NOMO-1 treated with dmso at 0.1 percent for 144 hours (cell line): ENCODE measurements around the gene TPSD1.
A peak's percentile ranks its signal among the peaks of the same experiment; 100 is the strongest.

ENCODE experiments used
- DNase-seq: peaks from one replicate; lab custom pipeline; 2025; ENCODE audit not compliant: unreplicated experiment; lab: John Stamatoyannopoulos, UW

Gene TPSD1

DNA sequence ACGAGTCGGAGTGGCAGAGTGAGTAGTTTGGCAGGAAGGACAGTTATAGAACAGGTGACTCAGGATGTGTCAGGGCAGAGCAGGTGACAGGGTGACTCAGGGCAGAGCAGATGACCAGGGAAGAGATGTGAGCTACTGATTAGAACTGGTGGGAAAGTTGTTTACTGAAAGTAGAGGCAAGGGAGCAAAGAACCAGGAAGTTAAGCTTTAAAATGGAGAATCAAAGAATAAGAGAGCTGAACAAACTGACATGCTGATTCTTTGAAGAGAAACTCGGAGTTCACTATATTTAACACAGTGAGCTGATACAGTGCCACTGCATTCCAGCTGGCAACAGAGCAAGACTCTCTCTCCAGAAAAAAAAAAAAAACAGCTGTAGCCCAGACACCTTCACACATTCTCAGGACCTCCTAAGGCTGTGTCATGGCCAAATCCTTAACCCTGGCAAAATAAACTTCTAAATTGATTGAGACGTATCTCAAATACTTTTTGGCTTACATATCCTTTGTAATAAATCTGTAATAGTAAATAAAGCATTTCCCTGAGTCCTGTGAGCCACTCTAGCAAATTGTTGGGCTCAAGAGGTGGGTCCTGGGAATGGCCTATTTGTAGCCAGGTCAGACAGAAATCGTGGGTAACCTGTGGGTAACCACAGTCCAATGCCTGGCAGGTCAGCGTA lies 41.3 kb downstream of the TPSD1 start:
- no peak for DNase-seq

DNA sequence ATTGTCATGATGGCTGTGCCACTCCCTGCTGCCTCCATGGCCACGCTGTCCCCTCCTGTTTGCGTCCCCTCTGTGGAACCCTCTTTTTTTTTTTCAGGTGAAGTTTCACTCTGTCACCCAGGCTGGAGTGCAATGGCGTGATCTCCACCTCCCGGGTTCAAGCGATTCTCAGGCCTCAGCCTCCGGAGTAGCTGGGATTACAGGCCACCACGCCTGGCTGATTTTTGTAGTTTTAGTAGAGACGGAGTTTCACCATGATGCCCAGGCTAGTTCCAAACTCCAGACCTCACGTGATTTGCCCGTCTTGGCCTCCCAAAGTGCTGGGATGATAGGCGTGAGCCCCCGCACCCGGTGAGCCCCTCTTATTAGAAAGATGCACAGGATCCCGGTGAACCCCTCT lies 42.5 kb downstream of the TPSD1 start:
- no peak for DNase-seq

DNA sequence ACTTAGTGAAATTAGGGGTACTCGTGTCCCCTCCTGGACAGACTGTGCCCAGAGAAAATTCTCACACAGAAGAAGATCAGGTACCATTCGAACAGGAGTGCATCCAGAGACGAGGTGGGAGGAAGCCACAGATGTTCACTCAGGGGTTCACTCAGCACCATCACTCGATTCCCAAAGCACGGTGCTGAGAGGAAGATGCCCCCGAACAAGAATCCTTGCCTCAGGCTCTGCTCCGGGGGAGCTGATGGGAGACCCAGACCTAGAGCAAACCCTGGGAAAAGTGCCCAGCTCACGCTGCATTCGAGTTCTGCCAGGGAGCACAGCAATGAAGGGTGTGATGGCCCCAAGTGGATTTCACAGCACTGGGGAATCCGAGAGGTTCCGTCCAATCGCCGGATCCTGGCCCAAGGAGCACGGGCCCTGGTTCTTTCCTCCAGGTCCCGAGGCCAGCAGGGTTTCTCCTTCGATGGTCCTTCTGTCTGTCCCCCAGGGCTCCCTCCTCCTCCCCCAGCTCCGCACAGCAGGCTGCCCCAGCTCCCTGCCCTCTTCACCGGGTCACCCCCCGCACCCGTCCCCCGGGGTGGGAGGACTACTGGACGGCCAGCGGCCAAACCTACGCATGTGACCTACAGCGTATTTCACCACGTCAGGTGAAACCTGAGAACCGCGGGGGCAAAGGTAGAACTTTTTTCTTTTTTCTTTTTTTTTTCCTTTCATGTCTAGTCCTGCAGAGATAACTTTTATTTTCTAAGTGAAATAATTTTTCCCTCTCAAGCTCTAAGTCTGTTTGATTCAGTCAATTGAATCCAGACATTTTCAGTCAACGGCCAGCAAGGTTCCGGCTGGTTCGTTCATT lies 43.4 kb downstream of the TPSD1 start:
- no peak for DNase-seq

DNA sequence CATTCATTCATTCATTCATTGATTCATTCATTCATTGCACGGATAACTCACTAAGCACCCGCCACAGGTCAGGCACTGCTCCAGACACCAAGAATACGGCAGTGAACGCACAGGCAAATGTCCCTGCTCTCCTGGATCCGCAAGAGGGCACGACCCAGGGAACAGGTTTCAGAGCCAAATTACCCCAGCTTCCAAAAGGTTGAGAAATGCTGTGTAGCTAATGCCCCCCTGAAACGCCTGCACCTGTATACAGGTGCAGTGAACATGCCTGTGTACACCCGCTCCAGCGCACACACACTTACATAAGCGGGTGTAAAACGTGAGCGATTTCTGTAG lies 44.0 kb downstream of the TPSD1 start:
- DNase-seq = no peak

DNA sequence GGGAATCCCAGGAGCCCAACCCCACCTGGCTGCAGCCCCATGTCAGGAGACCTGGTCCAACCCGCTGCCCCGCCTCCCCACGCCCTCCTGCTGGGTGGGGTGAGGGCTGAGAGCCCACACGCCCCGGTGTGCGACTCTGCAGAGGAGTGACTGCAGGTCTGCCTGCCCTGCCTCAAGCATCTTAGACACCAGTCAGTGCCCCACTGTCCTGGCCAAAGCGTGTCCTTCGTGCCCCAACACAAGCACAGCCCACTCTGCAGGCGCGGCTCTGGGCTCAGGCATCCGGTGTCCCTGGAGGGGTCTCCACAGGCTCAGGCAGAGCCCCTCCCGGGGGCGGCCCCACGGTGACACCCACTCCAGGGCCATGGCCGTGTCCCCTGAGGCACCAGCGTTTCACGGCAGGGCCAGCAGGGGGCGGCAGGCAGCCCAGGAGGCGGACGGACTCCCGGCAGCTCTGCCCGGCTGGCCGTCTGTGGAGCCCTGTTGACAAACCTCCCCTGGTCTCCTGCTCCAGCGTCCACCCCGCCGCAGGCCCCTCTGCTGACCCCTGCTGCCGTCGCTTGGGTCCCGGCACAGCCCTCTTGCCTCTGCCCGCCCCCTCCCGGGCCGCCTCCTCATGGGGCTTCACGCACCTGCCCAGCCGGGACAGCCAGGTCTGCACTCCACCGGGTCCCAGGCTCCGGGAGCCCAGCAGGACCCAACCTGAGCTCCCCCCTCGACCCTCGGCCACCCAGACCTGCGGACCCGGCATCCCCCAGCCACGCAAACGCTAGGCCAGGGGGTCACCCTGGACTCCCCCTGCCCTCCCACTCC lies 45.0 kb downstream of the TPSD1 start:
- peak; percentile 13 for DNase-seq

DNA sequence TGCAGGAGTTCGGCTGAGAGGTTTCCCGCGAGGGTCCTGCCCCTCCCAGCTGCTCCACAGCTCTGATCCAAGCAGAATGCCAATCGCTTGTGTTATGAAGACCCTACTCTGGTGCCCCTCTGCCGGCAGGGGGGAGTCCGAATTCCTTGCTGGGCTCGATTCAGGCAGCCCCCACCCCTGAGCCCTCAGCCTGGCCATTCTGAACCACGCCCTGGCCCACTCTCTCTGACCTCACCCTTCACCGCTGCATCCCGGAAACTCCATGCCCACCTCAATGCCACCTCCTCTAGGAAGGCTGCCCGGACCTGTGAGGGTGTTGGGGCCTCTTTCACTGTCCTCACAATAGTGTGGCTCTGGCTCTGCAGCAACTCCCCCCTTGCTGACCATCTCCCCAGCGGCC lies 45.7 kb downstream of the TPSD1 start:
- DNase-seq = no peak

DNA sequence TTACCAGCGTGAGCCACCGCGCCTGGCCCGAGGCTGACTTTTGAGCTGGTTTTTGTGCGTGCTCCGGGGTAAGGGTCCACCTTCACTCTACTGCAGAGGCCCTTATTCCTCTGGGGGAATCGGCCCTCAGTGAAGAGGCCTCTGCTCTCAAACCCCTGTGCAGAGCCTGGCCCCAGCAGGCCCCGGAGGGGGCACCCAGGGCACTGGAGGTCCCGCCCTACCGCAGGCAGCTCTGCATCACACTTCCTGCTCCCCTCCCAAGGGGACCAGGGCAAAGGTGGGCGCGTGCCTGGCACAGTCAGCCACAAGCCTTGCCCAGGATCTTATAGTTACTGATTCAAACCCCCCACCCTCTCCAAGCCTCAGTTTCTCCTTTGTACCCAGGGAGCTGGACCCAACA lies 50.0 kb downstream of the TPSD1 start:
- no peak for DNase-seq

DNA sequence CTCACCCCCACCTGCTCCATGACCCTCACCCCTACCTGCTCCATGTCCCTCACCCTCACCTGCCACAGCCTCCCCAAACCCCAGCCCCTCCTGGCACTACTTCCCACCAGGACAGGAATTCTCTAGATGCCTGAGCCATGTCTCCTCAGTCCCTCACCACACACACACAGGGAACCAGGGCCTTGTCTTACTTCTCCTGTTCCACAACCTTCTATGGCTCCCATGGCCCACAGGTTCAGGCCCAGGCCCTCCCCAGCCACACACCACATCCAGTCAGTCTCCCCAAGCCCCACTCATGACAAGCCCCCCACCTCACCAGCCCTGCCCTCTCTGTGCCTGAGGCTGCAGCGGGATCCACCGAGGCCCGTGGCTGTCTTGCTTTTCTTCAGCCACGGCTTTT lies 50.5 kb downstream of the TPSD1 start:
- DNase-seq = no peak

DNA sequence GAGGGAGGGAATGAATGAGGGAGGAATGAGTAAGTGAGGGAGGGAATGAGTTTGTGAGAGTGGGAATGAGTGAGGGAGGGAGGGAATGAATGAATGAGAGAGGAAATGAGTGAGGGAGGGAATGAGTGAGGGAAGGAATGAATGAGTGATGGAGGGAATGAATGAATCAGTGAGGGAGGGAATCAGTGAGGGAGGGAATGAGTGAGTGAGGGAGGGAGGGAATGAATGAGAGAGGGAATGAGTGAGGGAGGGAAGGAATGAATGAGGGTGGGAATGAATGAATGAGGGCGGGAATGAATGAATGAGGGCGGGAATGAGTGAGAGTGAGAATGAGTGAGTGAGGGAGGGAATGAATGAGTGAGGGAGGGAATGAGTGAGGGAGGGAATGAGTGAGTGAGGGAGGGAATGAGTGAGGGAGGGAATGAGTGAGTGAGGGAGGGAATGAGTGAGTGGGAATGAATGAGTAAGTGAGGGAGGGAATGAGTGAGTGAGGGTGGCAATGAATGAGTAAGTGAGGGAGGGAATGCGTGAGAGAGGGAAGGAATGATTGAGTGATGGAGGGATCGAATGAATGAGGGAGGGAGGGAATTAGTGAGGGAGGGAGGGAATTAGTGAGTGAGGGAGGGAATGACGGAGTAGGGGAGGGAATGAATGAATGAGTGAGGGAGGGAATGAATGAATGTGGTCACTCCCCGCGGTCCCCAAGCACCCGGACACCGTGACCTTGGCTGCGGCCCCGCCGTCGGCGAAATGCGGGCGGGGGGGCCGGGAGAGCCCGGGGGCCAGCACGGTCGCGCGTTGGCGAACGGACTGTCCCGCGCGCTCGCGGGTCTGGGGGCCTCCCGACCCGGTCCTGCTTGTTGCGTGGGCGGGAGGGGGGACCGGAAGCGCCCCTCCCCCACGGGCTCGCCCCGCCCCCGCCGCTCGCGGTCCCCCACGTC lies 52.4 kb downstream of the TPSD1 start:
- DNase-seq = peak; percentile 62
